Epithelial cell of prostate (primary cell): ENCODE results near the gene ITGB1BP1.

Experiments
- DNase-seq: peaks from one replicate; pipeline ENCODE4 v3.0.0-alpha.2; 2011; ENCODE audit warnings: low read depth, low spot score
- H3K27ac ChIP-seq: fragments of 450-650 bp; 2 replicates; pipeline ENCODE4 v1.5.1; 2017; ENCODE audit warnings: mild to moderate bottlenecking

ITGB1BP1 gene

GRCh38 chr2:9428965-9429577 is 5.7 kb upstream of the ITGB1BP1 start:
- no peak for DNase-seq
- peak overlapping the region; percentile 59 for H3K27ac ChIP-seq

- no peak for DNase-seq
- peak overlapping the region; percentile 86 for H3K27ac ChIP-seq
These were observed 1.3 kb upstream of the ITGB1BP1 start for GRCh38 chr2:9424447-9425164.

GRCh38 chr2:9423922-9424272 is 569 bp upstream of the ITGB1BP1 start:
- DNase-seq, result no peak
- H3K27ac ChIP-seq, result peak overlapping the region; percentile 86

GRCh38 chr2:9422321-9423099 is 818 bp downstream of the ITGB1BP1 start:
- peak overlapping the region; percentile 86 for H3K27ac ChIP-seq
- DNase-seq, result no peak

- DNase-seq, result no peak
- no peak overlapping the region for H3K27ac ChIP-seq
These were observed 2.8 kb downstream of the ITGB1BP1 start for GRCh38 chr2:9420495-9420894.

GRCh38 chr2:9419541-9419940 is 3.8 kb downstream of the ITGB1BP1 start:
- no peak for DNase-seq
- no peak overlapping the region for H3K27ac ChIP-seq

GRCh38 chr2:9418746-9419145 is 4.6 kb downstream of the ITGB1BP1 start:
- DNase-seq, result no peak
- H3K27ac ChIP-seq, result no peak overlapping the region

- no peak for DNase-seq
These were observed 5.6 kb downstream of the ITGB1BP1 start for GRCh38 chr2:9417725-9418124.

GRCh38 chr2:9416962-9417316 is 6.4 kb downstream of the ITGB1BP1 start:
- DNase-seq, result no peak
- peak overlapping the region; percentile 80 for H3K27ac ChIP-seq

More at GRCh38 chr2:9417725-9418124, 5.6 kb downstream of the ITGB1BP1 start:
- peak overlapping the region; percentile 80 for H3K27ac ChIP-seq

GRCh38 chr2:9416267-9416961 is 6.9 kb downstream of the ITGB1BP1 start:
- peak overlapping the region; percentile 80 for H3K27ac ChIP-seq

GRCh38 chr2:9415516-9416169 is 7.7 kb downstream of the ITGB1BP1 start:
- DNase-seq, result no peak
- H3K27ac ChIP-seq, result peak overlapping the region; percentile 80

More at GRCh38 chr2:9416267-9416961, 6.9 kb downstream of the ITGB1BP1 start:
- peak; percentile 69 for DNase-seq

GRCh38 chr2:9412781-9413180 is 10.5 kb downstream of the ITGB1BP1 start:
- no peak for DNase-seq
- no peak overlapping the region for H3K27ac ChIP-seq

- H3K27ac ChIP-seq, result no peak overlapping the region
These were observed 13.2 kb downstream of the ITGB1BP1 start for GRCh38 chr2:9410108-9410507.

GRCh38 chr2:9408641-9409151 is 14.6 kb downstream of the ITGB1BP1 start:
- peak overlapping the region; percentile 61 for H3K27ac ChIP-seq
- peak; percentile 71 for DNase-seq

More at GRCh38 chr2:9410108-9410507, 13.2 kb downstream of the ITGB1BP1 start:
- DNase-seq, result no peak

GRCh38 chr2:9407363-9407811 is 15.9 kb downstream of the ITGB1BP1 start:
- peak; percentile 33 for DNase-seq
- H3K27ac ChIP-seq, result peak overlapping the region; percentile 61

- DNase-seq, result no peak
- peak overlapping the region; percentile 61 for H3K27ac ChIP-seq
These were observed 16.6 kb downstream of the ITGB1BP1 start for GRCh38 chr2:9406529-9407362.

GRCh38 chr2:9405636-9406035 is 17.7 kb downstream of the ITGB1BP1 start:
- H3K27ac ChIP-seq, result no peak overlapping the region
- no peak for DNase-seq

- DNase-seq, result no peak
- H3K27ac ChIP-seq, result no peak overlapping the region
These were observed 18.9 kb downstream of the ITGB1BP1 start for GRCh38 chr2:9404451-9404850.

GRCh38 chr2:9403924-9404323 is 19.4 kb downstream of the ITGB1BP1 start:
- DNase-seq, result no peak
- no peak overlapping the region for H3K27ac ChIP-seq
